ENCODE results near the gene DDR2.
"Not testable (repeated sequence)": the region's sequence is repeated elsewhere in the genome, so short reads cannot be mapped to it uniquely, and the experiment has no call there.

DNA sequence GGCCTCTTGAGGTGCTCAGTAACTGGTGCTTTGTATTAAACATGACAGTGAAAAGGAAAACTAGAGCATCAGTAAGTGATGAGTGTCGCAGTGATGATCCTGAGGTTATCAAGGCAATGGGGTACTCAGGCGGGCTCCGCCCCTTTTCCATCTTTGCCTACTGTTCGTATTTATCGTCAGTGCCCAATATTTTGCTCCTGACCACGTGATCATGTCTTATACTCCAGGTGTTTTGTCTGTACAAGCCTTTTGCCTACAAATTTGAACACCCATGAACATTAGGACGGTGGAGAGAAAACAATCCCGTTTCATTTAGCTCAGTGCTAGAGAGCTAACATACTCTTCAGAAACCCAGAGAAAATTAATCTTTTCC is 158.7 kb downstream of the DDR2 start:
- TF ChIP-seq, protein P1, sequence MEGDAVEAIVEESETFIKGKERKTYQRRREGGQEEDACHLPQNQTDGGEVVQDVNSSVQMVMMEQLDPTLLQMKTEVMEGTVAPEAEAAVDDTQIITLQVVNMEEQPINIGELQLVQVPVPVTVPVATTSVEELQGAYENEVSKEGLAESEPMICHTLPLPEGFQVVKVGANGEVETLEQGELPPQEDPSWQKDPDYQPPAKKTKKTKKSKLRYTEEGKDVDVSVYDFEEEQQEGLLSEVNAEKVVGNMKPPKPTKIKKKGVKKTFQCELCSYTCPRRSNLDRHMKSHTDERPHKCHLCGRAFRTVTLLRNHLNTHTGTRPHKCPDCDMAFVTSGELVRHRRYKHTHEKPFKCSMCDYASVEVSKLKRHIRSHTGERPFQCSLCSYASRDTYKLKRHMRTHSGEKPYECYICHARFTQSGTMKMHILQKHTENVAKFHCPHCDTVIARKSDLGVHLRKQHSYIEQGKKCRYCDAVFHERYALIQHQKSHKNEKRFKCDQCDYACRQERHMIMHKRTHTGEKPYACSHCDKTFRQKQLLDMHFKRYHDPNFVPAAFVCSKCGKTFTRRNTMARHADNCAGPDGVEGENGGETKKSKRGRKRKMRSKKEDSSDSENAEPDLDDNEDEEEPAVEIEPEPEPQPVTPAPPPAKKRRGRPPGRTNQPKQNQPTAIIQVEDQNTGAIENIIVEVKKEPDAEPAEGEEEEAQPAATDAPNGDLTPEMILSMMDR (conservative IDR thresholded peaks at IDR 0.05): not testable (repeated sequence)
- TF ChIP-seq ZFX (IDR thresholded peaks at IDR 0.05): not testable (repeated sequence)

All from C4-2B (cell line).